GM19455 (cell line): ENCODE results near the gene MAP1LC3C.
"Not testable (repeated sequence)": the region's sequence is repeated elsewhere in the genome, so short reads cannot be mapped to it uniquely, and the experiment has no call there.

Experiments
- ATAC-seq: cut with Tn5 transposase; IDR thresholded peaks from one replicate; pipeline ENCODE4 v1.9.1; 2021; ENCODE audit not compliant: unreplicated experiment

The MAP1LC3C gene

GRCh38 chr1:241994171-241994570, 4.7 kb downstream of the MAP1LC3C start:
- no peak for ATAC-seq

DNA sequence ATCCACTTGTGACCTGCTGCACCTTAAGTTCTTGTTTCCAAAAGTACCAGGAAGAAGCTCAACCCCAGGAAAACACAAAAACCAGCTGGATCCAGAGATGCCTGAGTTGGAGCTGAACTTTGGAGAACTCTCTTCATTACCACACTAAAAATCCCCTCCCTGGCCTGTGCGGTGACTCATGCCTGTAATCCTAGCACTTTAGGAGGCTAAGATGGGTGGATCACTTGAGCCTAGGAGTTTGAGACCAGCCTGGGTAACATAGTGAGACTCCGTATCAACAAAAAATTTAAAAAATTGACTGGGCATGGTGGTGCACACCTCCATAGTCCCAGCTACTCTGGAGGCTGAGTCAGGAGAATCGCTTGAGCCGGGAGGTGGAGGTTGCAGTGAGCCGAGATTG, 6.2 kb downstream of the MAP1LC3C start:
- ATAC-seq: no peak

- no peak for ATAC-seq
Observed at GRCh38 chr1:241990040-241990439, 8.9 kb downstream of the MAP1LC3C start.

GRCh38 chr1:241988389-241988930, 10.4 kb downstream of the MAP1LC3C start:
- not testable (repeated sequence) for ATAC-seq

- ATAC-seq: no peak
Observed at GRCh38 chr1:241985787-241986186, 13.1 kb downstream of the MAP1LC3C start.

DNA sequence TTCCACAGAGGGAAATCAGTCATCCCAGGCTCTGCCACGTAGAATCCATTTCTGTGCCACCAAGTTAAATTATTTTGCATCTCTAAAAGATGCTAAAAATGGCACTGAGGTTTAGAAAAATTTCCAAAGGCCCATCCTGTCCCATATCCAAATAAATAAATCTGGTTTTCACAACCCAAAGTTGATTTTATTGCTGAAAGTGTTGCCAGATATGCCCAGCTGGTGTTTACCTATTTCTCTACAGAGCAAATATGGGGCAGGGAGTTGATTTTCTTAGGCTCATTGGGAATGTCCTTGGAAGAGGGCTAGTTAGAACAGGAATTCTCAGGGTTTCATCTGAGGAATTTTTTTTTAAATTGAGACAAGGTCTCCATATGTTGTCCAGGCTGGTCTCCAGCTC, 19.0 kb downstream of the MAP1LC3C start:
- ATAC-seq: no peak

- no peak for ATAC-seq
Observed at GRCh38 chr1:241979071-241979470, 19.8 kb downstream of the MAP1LC3C start.

DNA sequence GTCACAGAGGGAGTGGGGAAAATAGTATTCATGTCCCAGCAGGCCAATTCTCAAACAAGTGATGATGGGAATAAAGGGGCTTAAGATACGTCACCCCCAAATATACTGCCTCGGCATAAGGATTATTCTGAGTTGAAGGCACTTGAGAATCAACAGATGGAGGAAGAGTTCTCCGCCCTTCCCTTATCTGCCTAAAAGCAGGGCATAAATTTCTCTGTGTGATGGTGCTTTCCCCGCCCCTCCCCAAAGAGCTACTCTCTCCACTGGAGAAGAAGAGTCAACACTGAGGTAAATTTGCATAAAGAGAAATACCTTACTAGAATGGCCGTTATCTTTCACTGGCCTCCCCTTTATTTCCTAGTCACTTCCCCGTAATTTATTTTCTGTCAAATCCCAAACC, 22.7 kb downstream of the MAP1LC3C start:
- no peak for ATAC-seq

DNA sequence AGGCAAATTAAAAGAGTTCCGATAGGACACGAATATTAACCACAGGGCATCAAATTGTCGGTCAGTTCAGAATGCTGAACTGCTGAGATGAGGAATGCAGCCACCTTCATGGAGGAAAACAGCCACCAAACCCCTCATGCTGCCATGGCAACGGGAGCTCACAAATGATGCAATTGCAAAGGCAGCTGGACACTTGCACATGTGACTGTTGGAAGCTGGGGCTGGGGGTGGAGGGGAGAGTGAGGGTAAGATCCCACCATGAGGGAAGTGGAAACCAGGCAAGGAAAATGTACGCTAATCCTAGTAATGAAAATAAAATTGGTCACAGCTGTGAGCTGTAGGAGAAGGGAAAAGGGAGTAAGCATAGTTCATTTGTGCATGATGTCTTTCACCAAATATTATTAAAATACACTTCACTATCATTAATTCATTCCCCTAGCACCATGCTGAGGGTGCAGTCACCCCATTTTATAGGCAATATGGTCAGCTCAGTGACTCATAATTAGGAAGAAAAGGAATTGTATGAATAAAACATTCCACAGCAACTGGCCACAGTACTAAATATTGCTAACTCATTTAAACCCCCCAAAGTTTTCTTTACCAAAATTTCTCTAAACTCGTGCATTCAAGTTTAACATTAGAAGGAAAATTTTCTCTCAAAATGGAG, 26.1 kb downstream of the MAP1LC3C start:
- ATAC-seq: no peak

DNA sequence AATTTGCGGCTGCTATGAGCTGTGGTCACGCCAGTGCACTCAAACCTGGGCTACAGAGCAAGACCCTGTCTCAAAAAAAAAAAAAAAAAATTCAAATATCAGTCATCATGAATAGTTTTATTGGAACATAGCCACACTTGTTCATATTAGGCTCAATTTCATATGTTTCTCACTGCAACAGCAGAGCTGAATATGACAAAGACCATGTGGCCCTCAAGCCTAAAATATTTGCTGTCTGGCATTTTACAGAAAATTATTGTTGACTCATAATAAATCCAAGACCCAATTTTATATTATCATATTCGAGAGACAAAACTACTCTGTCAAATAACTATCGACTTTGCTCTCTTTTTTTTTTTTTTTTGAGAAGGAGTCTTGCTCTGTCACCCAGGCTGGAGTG, 30.3 kb downstream of the MAP1LC3C start:
- no peak for ATAC-seq

- ATAC-seq: no peak
Observed at GRCh38 chr1:241964550-241965282, 34.2 kb downstream of the MAP1LC3C start.

GRCh38 chr1:241963722-241964121, 35.2 kb downstream of the MAP1LC3C start:
- no peak for ATAC-seq

DNA sequence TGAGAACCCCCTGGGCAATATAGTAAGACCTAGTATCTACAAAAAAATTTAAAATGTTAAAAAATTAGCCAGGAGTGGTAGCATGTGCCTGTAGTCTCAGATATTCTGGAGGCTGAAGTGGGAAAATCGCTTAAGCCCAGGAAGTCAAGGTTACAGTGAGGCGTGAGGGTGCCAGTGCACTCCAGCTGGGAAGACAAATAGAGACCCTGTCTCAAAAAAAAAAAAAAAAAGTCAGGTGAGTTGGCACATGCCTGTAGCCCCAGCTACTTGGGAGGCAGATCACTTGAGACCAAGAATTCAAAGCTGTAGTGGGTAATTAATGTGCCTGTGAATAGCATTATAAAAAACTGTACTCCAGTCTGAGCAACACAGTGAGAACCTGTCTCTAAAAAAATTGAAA, 36.7 kb downstream of the MAP1LC3C start:
- no peak for ATAC-seq

DNA sequence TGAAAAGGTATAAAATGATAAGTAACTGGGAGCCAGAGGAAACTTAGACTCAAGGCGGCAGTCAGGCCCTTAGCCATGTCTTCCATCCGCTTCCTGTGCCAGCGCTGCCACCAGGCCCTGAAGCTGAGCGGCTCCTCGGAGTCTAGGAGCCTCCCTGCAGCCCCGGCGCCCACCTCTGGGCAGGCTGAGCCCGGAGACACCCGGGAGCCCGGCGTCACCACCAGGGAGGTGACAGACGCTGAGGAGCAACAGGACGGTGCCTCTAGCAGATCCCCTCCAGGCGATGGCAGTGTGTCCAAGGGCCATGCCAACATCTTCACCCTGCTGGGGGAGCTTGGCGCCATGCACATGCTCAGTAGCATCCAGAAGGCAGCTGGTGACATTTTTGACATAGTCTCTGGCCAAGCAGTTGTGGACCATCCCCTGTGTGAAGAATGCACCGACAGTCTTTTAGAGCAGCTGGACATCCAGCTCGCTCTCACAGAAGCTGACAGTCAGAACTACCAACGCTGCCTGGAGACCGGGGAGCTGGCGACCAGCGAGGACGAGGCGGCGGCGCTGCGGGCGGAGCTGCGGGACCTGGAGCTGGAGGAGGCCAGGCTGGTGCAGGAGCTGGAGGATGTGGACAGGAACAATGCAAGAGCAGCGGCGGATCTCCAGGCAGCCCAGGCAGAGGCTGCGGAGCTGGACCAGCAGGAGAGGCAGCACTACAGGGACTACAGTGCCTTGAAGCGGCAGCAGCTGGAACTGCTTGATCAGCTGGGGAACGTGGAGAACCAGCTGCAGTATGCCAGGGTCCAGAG, 41.0 kb downstream of the MAP1LC3C start, which contains the start of gene BECN2:
Gene BECN2 (plus strand): TSS at position 76 of the 803 bp plus-strand sequence. CDS start 0 bp downstream, at position 76.
- no peak for ATAC-seq

GRCh38 chr1:241950390-241950789, 48.5 kb downstream of the MAP1LC3C start:
- ATAC-seq: no peak

GRCh38 chr1:241947354-241947753, 51.5 kb downstream of the MAP1LC3C start:
- ATAC-seq: no peak
